ENCODE results near the gene RHBDL1.

The RHBDL1 gene

GRCh38 chr16:637081-638018 is 38.1 kb upstream of the RHBDL1 start:
- H3K4me3 ChIP-seq (ENCODE audit: low read depth, low read length): peak overlapping the region; percentile 92
- no peak for DNase-seq (ENCODE audit: low read depth)
- no peak for TF ChIP-seq CTCF (IDR thresholded peaks at IDR 0.05; ENCODE audit: low read depth, low read length, missing control alignments)

DNA sequence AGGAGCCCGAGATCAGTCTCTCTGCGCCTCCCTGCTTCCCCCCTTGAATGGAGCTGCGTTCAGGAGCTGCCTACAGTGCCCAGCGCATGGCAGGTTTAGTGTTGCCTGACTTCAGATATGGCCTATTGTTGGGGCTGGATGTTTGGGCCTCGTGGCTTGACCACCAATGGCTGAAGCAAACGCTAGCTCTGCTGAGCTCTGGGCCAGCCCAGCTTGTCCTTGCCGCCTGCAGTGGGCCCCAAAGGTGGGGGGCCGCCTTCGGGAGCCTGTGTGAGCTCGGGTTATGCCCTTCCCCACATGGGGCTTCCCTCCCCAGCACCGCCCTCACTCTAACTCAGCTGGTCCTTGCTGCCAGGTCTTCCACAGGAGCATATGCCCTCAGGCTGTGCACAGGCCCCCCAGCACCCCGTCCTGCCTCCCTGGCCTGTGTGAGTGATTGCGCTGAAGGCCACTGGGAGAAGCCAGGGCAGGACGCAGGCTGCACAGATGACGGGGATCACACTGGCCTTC is 37.4 kb upstream of the RHBDL1 start:
- TF ChIP-seq CTCF (IDR thresholded peaks at IDR 0.05; ENCODE audit: low read depth, low read length, missing control alignments): no peak
- no peak for DNase-seq (ENCODE audit: low read depth)
- H3K4me3 ChIP-seq (ENCODE audit: low read depth, low read length): no peak overlapping the region

- DNase-seq (ENCODE audit: low read depth): no peak
- H3K4me3 ChIP-seq (ENCODE audit: low read depth, low read length): no peak overlapping the region
- no peak for TF ChIP-seq CTCF (IDR thresholded peaks at IDR 0.05; ENCODE audit: low read depth, low read length, missing control alignments)
Measured at GRCh38 chr16:638836-639235, 36.6 kb upstream of the RHBDL1 start.

- DNase-seq (ENCODE audit: low read depth): no peak
- H3K4me3 ChIP-seq (ENCODE audit: low read depth, low read length): peak overlapping the region; percentile 79; the same call in 1 of the 2 replicates
- TF ChIP-seq CTCF (IDR thresholded peaks at IDR 0.05; ENCODE audit: low read depth, low read length, missing control alignments): no peak
Measured at GRCh38 chr16:640614-641013, 34.9 kb upstream of the RHBDL1 start.

DNA sequence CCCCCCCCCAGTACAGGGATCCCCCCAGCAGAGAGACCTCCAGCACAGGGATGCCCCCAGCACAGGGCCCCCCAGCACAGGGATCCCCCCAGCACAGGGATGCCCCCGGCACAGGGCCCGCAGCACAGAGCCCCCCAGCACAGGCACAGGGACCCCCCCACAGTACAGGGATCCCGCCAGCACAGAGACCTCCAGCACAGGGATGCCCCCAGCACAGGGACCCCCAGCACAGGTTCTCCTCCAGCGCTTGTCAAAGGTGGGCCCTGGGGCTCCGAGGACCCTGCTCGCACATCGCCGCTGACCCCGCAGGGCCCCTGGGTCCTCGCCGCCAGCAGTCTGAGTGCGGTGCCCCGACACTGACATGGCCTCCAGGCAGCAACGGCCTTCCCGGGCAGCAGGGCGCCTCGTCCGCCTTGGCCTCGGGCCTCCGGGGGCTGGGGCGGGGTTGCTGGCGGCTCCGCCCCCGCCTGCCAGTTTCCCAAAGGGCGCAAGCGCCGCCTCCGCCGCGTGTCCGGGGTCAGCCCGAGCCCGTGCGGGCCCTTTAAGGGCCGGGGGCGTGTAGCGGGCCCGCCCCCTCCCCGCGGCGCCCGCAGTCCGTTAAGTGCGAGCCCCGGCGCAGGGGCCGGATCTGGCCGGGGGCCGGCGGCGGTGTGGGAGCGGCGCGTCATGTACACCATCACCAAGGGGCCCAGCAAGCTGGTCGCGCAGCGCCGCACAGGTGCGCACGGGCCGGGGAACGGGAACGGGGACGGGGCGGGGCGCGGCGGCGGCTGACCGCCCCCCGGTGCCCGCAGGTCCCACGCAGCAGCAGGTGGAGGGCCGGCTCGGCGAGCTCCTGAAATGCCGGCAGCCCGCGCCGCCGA is 33.9 kb upstream of the RHBDL1 start, which contains the start of gene MCRIP2:
TSS of gene MCRIP2 (plus strand) at position 503 of the 863 bp plus-strand sequence. CDS start at position 667, 164 bp downstream.
- no peak for TF ChIP-seq CTCF (IDR thresholded peaks at IDR 0.05; ENCODE audit: low read depth, low read length, missing control alignments)
- DNase-seq (ENCODE audit: low read depth): peak; percentile 39

GRCh38 chr16:642189-643049 is 33.1 kb upstream of the RHBDL1 start:
- DNase-seq (ENCODE audit: low read depth): no peak
- TF ChIP-seq CTCF (IDR thresholded peaks at IDR 0.05; ENCODE audit: low read depth, low read length, missing control alignments): no peak
- H3K4me3 ChIP-seq (ENCODE audit: low read depth, low read length): peak overlapping the region; percentile 79

More for the DNA sequence above, 33.9 kb upstream of the RHBDL1 start, which contains the start of gene MCRIP2:
- peak within 1 kb of the TSS; percentile 79 for H3K4me3 ChIP-seq (ENCODE audit: low read depth, low read length)

Measured in GM12864 (cell line).